GM19397 (cell line): ENCODE results near the gene ZSCAN1.

ENCODE experiments used
- ATAC-seq: cut with Tn5 transposase; IDR thresholded peaks from one replicate; pipeline ENCODE4 v1.9.1; 2021; ENCODE audit warnings: mild to moderate bottlenecking, moderate library complexity; ENCODE audit not compliant: unreplicated experiment

The ZSCAN1 gene

GRCh38 chr19:58083021-58083420, 49.2 kb downstream of the ZSCAN1 start:
- ATAC-seq = no peak

- ATAC-seq = no peak
Measured at GRCh38 chr19:58084596-58085347, 50.9 kb downstream of the ZSCAN1 start.

GRCh38 chr19:58085348-58085875, 51.6 kb downstream of the ZSCAN1 start:
- ATAC-seq = no peak

GRCh38 chr19:58086825-58087710, 53.2 kb downstream of the ZSCAN1 start:
- no peak for ATAC-seq

GRCh38 chr19:58088521-58089052, 54.8 kb downstream of the ZSCAN1 start:
- no peak for ATAC-seq

GRCh38 chr19:58089846-58090245, 56.0 kb downstream of the ZSCAN1 start:
- no peak for ATAC-seq

GRCh38 chr19:58091251-58091995, 57.6 kb downstream of the ZSCAN1 start:
- no peak for ATAC-seq

GRCh38 chr19:58093071-58093470, 59.2 kb downstream of the ZSCAN1 start:
- no peak for ATAC-seq

GRCh38 chr19:58095328-58095727, 61.5 kb downstream of the ZSCAN1 start:
- no peak for ATAC-seq

GRCh38 chr19:58096884-58097283, 63.1 kb downstream of the ZSCAN1 start:
- no peak for ATAC-seq

GRCh38 chr19:58097349-58097748, 63.5 kb downstream of the ZSCAN1 start:
- ATAC-seq = no peak

GRCh38 chr19:58097781-58098681, 64.2 kb downstream of the ZSCAN1 start, which contains the start of gene ZSCAN18:
Gene ZSCAN18, minus strand, starts transcription at chr19:58098231. Its CDS starts 7,964 bp downstream, at chr19:58090267.
- ATAC-seq = peak; percentile 92

- ATAC-seq = no peak
Measured at GRCh38 chr19:58098682-58098998, 64.8 kb downstream of the ZSCAN1 start.
